Coronary artery (tissue), 2 donors: ENCODE results near the gene FOXD4L3.
"Not testable (repeated sequence)": the region's sequence is repeated elsewhere in the genome, so short reads cannot be mapped to it uniquely, and the experiment has no call there.

ENCODE experiments used
- DNase-seq: peaks from one replicate; pipeline ENCODE4 v3.0.0-alpha.2; 2017; ENCODE audit warnings: low spot score
- H3K27ac ChIP-seq, 2 donors: fragments of 200-600 bp; sonication (generic); one replicate each; pipeline ENCODE4 v1.5.1; 2016 to 2019
- H3K4me3 ChIP-seq: fragments of 200-600 bp; sonication (generic); 2 replicates; pipeline ENCODE4 v1.5.1; 2016; ENCODE audit warnings: mild to moderate bottlenecking, moderate library complexity

FOXD4L3 gene

GRCh38 chr9:68342265-68343025 is 39.8 kb downstream of the FOXD4L3 start:
- DNase-seq, H3K27ac ChIP-seq, H3K4me3 ChIP-seq: not testable (repeated sequence)

- DNase-seq, H3K27ac ChIP-seq, H3K4me3 ChIP-seq: not testable (repeated sequence)
Observed at GRCh38 chr9:68343242-68343641, 40.6 kb downstream of the FOXD4L3 start.

- not testable (repeated sequence) for H3K27ac ChIP-seq, H3K4me3 ChIP-seq, DNase-seq
Observed at GRCh38 chr9:68343992-68344391, 41.3 kb downstream of the FOXD4L3 start.

GRCh38 chr9:68351689-68352088 is 49.0 kb downstream of the FOXD4L3 start:
- H3K4me3 ChIP-seq, H3K27ac ChIP-seq, DNase-seq: not testable (repeated sequence)
